Measurements from ENCODE around the gene RPL37.
"Not testable (repeated sequence)": the region's sequence is repeated elsewhere in the genome, so short reads cannot be mapped to it uniquely, and the experiment has no call there.

The RPL37 gene

GRCh38 chr5:40797273-40798011 is 37.6 kb downstream of the RPL37 start:
- peak; percentile 84 for DNase-seq (ENCODE audit: low read depth, low spot score)

GRCh38 chr5:40796487-40796889 is 38.5 kb downstream of the RPL37 start:
- no peak for DNase-seq (ENCODE audit: low read depth, low spot score)

- DNase-seq (ENCODE audit: low read depth, low spot score), result not testable (repeated sequence)
Measured at GRCh38 chr5:40794877-40795276, 40.1 kb downstream of the RPL37 start.

GRCh38 chr5:40794340-40794739 is 40.7 kb downstream of the RPL37 start:
- not testable (repeated sequence) for DNase-seq (ENCODE audit: low read depth, low spot score)

GRCh38 chr5:40792691-40793090 is 42.3 kb downstream of the RPL37 start:
- not testable (repeated sequence) for DNase-seq (ENCODE audit: low read depth, low spot score)

GRCh38 chr5:40791715-40792139 is 43.3 kb downstream of the RPL37 start:
- no peak for DNase-seq (ENCODE audit: low read depth, low spot score)

- DNase-seq (ENCODE audit: low read depth, low spot score), result no peak
Measured at GRCh38 chr5:40790947-40791593, 44.0 kb downstream of the RPL37 start.

GRCh38 chr5:40788941-40789340 is 46.1 kb downstream of the RPL37 start:
- DNase-seq (ENCODE audit: low read depth, low spot score), result not testable (repeated sequence)

GRCh38 chr5:40787986-40788385 is 47.0 kb downstream of the RPL37 start:
- DNase-seq (ENCODE audit: low read depth, low spot score), result no peak

GRCh38 chr5:40786664-40787063 is 48.4 kb downstream of the RPL37 start:
- DNase-seq (ENCODE audit: low read depth, low spot score), result not testable (repeated sequence)

GRCh38 chr5:40784916-40785315 is 50.1 kb downstream of the RPL37 start:
- no peak for DNase-seq (ENCODE audit: low read depth, low spot score)

GRCh38 chr5:40784027-40784653 is 50.9 kb downstream of the RPL37 start:
- no peak for DNase-seq (ENCODE audit: low read depth, low spot score)

GRCh38 chr5:40781843-40782409 is 53.1 kb downstream of the RPL37 start:
- DNase-seq (ENCODE audit: low read depth, low spot score), result peak; percentile 44

GRCh38 chr5:40780858-40781257 is 54.2 kb downstream of the RPL37 start:
- no peak for DNase-seq (ENCODE audit: low read depth, low spot score)

GRCh38 chr5:40780199-40780598 is 54.8 kb downstream of the RPL37 start:
- DNase-seq (ENCODE audit: low read depth, low spot score), result no peak

GRCh38 chr5:40779561-40779960 is 55.5 kb downstream of the RPL37 start:
- DNase-seq (ENCODE audit: low read depth, low spot score), result no peak

GRCh38 chr5:40778133-40778532 is 56.9 kb downstream of the RPL37 start:
- no peak for DNase-seq (ENCODE audit: low read depth, low spot score)

- DNase-seq (ENCODE audit: low read depth, low spot score), result no peak
Measured at GRCh38 chr5:40776658-40776977, 58.4 kb downstream of the RPL37 start.

- DNase-seq (ENCODE audit: low read depth, low spot score), result no peak
Measured at GRCh38 chr5:40775846-40776657, 59.0 kb downstream of the RPL37 start.

Measured in astrocyte of the hippocampus (primary cell).